HAP-1 (cell line): ENCODE results near the gene GPR39.

Source experiments
- DNase-seq, 2 experiments: peaks; one replicate each; pipeline ENCODE4 v3.0.0-alpha.2; 2016 to 2020; ENCODE audit warnings: low spot score in 2 of 2
- H3K27me3 ChIP-seq: fragments of 250-450 bp; sonication (Bioruptor Pico); 2 replicates; pipeline ENCODE4 v1.5.1; 2020; ENCODE audit warnings: low read depth, mild to moderate bottlenecking, moderate library complexity
- H3K36me3 ChIP-seq: fragments of 250-450 bp; sonication (Bioruptor Pico); replicated peaks from 2 replicates; pipeline ENCODE4 v1.5.1; 2020; ENCODE audit warnings: mild to moderate bottlenecking
- H3K4me1 ChIP-seq: fragments of 250-450 bp; sonication (Bioruptor Pico); 2 replicates; pipeline ENCODE4 v1.5.1; 2020; ENCODE audit warnings: mild to moderate bottlenecking
- H3K4me3 ChIP-seq: fragments of 250-450 bp; sonication (Bioruptor Pico); 2 replicates; pipeline ENCODE4 v1.5.1; 2020; ENCODE audit warnings: mild to moderate bottlenecking, moderate library complexity
- H3K9me3 ChIP-seq: fragments of 250-450 bp; sonication (Bioruptor Pico); 2 replicates; pipeline ENCODE4 v1.5.1; 2020; ENCODE audit warnings: mild to moderate bottlenecking, moderate library complexity
- in situ Hi-C: fragments of 300-500 bp; cut with MboI; formaldehyde crosslinking; loops from 3 replicates; pipeline ENCODE4 v1.14.3; 2020; ENCODE audit warnings: low sequenced_read_pairs, inconsistent platforms, mixed read lengths

GPR39 gene

GRCh38 chr2:132416723-132417395 is at the start of gene GPR39:
Gene GPR39 (plus strand): TSS chr2:132416805.
- Histone ChIP-seq H3K4me3 (peak within 1 kb of the TSS; percentile 12), H3K9me3 (no peaks in the 10 kb centered on the region), H3K27me3 (no peaks in the 10 kb centered on the region), H3K4me1 (no peaks in the 10 kb centered on the region), H3K36me3 (no peaks in the 10 kb centered on the region)
- no peak for DNase-seq
- in situ Hi-C loops: no loop called here

GRCh38 chr2:132368191-132368590 is 48.4 kb upstream of the GPR39 start:
- H3K36me3 ChIP-seq: no peaks in the 10 kb centered on the region
- H3K27me3 ChIP-seq: no peaks in the 10 kb centered on the region
- no peaks in the 10 kb centered on the region for H3K4me1 ChIP-seq
- no peaks in the 10 kb centered on the region for H3K9me3 ChIP-seq
- no peak for DNase-seq
- H3K4me3 ChIP-seq: no peak overlapping the region
- in situ Hi-C loops: no loop called here

- no peaks in the 10 kb centered on the region for H3K36me3 ChIP-seq
- DNase-seq: no peak
- in situ Hi-C loops: no loop called here
- H3K9me3 ChIP-seq: no peaks in the 10 kb centered on the region
- H3K27me3 ChIP-seq: no peaks in the 10 kb centered on the region
- H3K4me3 ChIP-seq: no peak overlapping the region
- no peaks in the 10 kb centered on the region for H3K4me1 ChIP-seq
These were observed 44.3 kb upstream of the GPR39 start for GRCh38 chr2:132372276-132372675.

GRCh38 chr2:132373391-132374135 is 43.0 kb upstream of the GPR39 start:
- no peak for DNase-seq
- H3K36me3 ChIP-seq: no peaks in the 10 kb centered on the region
- in situ Hi-C loops: no loop called here
- no peaks in the 10 kb centered on the region for H3K9me3 ChIP-seq
- no peak overlapping the region for H3K4me3 ChIP-seq
- H3K27me3 ChIP-seq: no peaks in the 10 kb centered on the region
- no peaks in the 10 kb centered on the region for H3K4me1 ChIP-seq

GRCh38 chr2:132374151-132374550 is 42.5 kb upstream of the GPR39 start:
- Histone ChIP-seq H3K4me1 (no peaks in the 10 kb centered on the region), H3K9me3 (no peaks in the 10 kb centered on the region), H3K4me3 (no peak overlapping the region), H3K36me3 (no peaks in the 10 kb centered on the region), H3K27me3 (no peaks in the 10 kb centered on the region)
- no peak for DNase-seq
- in situ Hi-C loops: no loop called here

GRCh38 chr2:132374551-132374950 is 42.1 kb upstream of the GPR39 start:
- no peaks in the 10 kb centered on the region for H3K27me3 ChIP-seq
- no peaks in the 10 kb centered on the region for H3K36me3 ChIP-seq
- no peaks in the 10 kb centered on the region for H3K4me1 ChIP-seq
- no peak overlapping the region for H3K4me3 ChIP-seq
- DNase-seq: no peak
- in situ Hi-C loops: no loop called here
- H3K9me3 ChIP-seq: no peaks in the 10 kb centered on the region

GRCh38 chr2:132374961-132375360 is 41.6 kb upstream of the GPR39 start:
- no peak for DNase-seq
- Histone ChIP-seq H3K27me3 (no peaks in the 10 kb centered on the region), H3K4me1 (no peaks in the 10 kb centered on the region), H3K4me3 (no peak overlapping the region), H3K36me3 (no peaks in the 10 kb centered on the region), H3K9me3 (no peaks in the 10 kb centered on the region)
- in situ Hi-C loops: no loop called here

- DNase-seq: no peak
- no peaks in the 10 kb centered on the region for H3K9me3 ChIP-seq
- no peak overlapping the region for H3K4me3 ChIP-seq
- no peaks in the 10 kb centered on the region for H3K4me1 ChIP-seq
- H3K27me3 ChIP-seq: no peaks in the 10 kb centered on the region
- no peaks in the 10 kb centered on the region for H3K36me3 ChIP-seq
- in situ Hi-C loops: no loop called here
These were observed 35.2 kb upstream of the GPR39 start for GRCh38 chr2:132381376-132381775.

GRCh38 chr2:132383956-132384355 is 32.6 kb upstream of the GPR39 start:
- Histone ChIP-seq H3K36me3 (no peaks in the 10 kb centered on the region), H3K4me3 (no peak overlapping the region), H3K9me3 (no peaks in the 10 kb centered on the region), H3K4me1 (no peaks in the 10 kb centered on the region), H3K27me3 (no peaks in the 10 kb centered on the region)
- no peak for DNase-seq
- in situ Hi-C loops: no loop called here

- Histone ChIP-seq H3K4me1 (no peaks in the 10 kb centered on the region), H3K9me3 (no peaks in the 10 kb centered on the region), H3K27me3 (no peaks in the 10 kb centered on the region), H3K36me3 (no peaks in the 10 kb centered on the region), H3K4me3 (no peak overlapping the region)
- in situ Hi-C loops: no loop called here
- DNase-seq: no peak
These were observed 32.0 kb upstream of the GPR39 start for GRCh38 chr2:132384491-132385151.

GRCh38 chr2:132387126-132387525 is 29.5 kb upstream of the GPR39 start:
- Histone ChIP-seq H3K27me3 (no peaks in the 10 kb centered on the region), H3K9me3 (no peaks in the 10 kb centered on the region), H3K4me1 (no peaks in the 10 kb centered on the region), H3K36me3 (no peaks in the 10 kb centered on the region), H3K4me3 (no peak overlapping the region)
- in situ Hi-C loops: no loop called here
- DNase-seq: no peak

- in situ Hi-C loops: no loop called here
- H3K4me3 ChIP-seq: no peak overlapping the region
These were observed 26.5 kb upstream of the GPR39 start for GRCh38 chr2:132390076-132390475.

GRCh38 chr2:132391378-132391777 is 25.2 kb upstream of the GPR39 start:
- H3K4me3 ChIP-seq: no peak overlapping the region
- no peaks in the 10 kb centered on the region for H3K4me1 ChIP-seq
- no peaks in the 10 kb centered on the region for H3K27me3 ChIP-seq
- in situ Hi-C loops: no loop called here
- no peaks in the 10 kb centered on the region for H3K36me3 ChIP-seq
- no peaks in the 10 kb centered on the region for H3K9me3 ChIP-seq
- DNase-seq: no peak

More at GRCh38 chr2:132390076-132390475, 26.5 kb upstream of the GPR39 start:
- Histone ChIP-seq H3K4me1 (no peaks in the 10 kb centered on the region), H3K27me3 (no peaks in the 10 kb centered on the region), H3K36me3 (no peaks in the 10 kb centered on the region), H3K9me3 (no peaks in the 10 kb centered on the region)
- no peak for DNase-seq

- in situ Hi-C loops: no loop called here
- no peaks in the 10 kb centered on the region for H3K27me3 ChIP-seq
- no peak for DNase-seq
- H3K36me3 ChIP-seq: no peaks in the 10 kb centered on the region
- H3K4me1 ChIP-seq: no peaks in the 10 kb centered on the region
- no peaks in the 10 kb centered on the region for H3K9me3 ChIP-seq
- no peak overlapping the region for H3K4me3 ChIP-seq
These were observed 24.4 kb upstream of the GPR39 start for GRCh38 chr2:132392221-132392620.
